Parathyroid adenoma (tissue), 2 donors: ENCODE measurements around the gene OR8B4.

Source experiments
- H2AFZ ChIP-seq: fragments of 300-600 bp; sonication (generic); one replicate; pipeline ENCODE4 v1.7.0; 2017; ENCODE audit warnings: antibody characterized with exemption, mild to moderate bottlenecking
- H3K27ac ChIP-seq: fragments of 300-600 bp; sonication (generic); one replicate; pipeline ENCODE4 v1.7.0; 2017
- H3K27me3 ChIP-seq: fragments of 300-600 bp; sonication (generic); one replicate; pipeline ENCODE4 v1.7.0; 2017; ENCODE audit warnings: low read length; ENCODE audit not compliant: control insufficient read depth, insufficient read depth
- H3K36me3 ChIP-seq: fragments of 300-600 bp; sonication (generic); one replicate; pipeline ENCODE4 v1.7.0; 2017; ENCODE audit warnings: low read length; ENCODE audit not compliant: control insufficient read depth, insufficient read depth
- H3K4me1 ChIP-seq: fragments of 300-600 bp; sonication (generic); one replicate; pipeline ENCODE4 v1.7.0; 2017; ENCODE audit warnings: control low read depth
- H3K4me2 ChIP-seq: fragments of 300-600 bp; sonication (generic); one replicate; pipeline ENCODE4 v1.7.0; 2017; ENCODE audit warnings: low read length
- H3K4me3 ChIP-seq: fragments of 300-600 bp; sonication (generic); one replicate; pipeline ENCODE4 v1.7.0; 2017; ENCODE audit warnings: low read depth, low read length
- H3K79me2 ChIP-seq: fragments of 300-600 bp; sonication (generic); one replicate; pipeline ENCODE4 v1.7.0; 2017; ENCODE audit warnings: control low read depth
- H3K9ac ChIP-seq: fragments of 300-600 bp; sonication (generic); one replicate; pipeline ENCODE4 v1.7.0; 2017; ENCODE audit warnings: mild to moderate bottlenecking
- H3K9me3 ChIP-seq: fragments of 300-600 bp; sonication (generic); one replicate; pipeline ENCODE4 v1.7.0; 2017; ENCODE audit warnings: low read length; ENCODE audit not compliant: control insufficient read depth
- CTCF ChIP-seq: fragments of 300-600 bp; sonication (generic); IDR thresholded peaks from one replicate; pipeline ENCODE4 v1.7.0; 2017; ENCODE audit warnings: antibody characterized with exemption, mild to moderate bottlenecking
- donor health status: primary hyperparathyroidism.

The OR8B4 gene

DNA sequence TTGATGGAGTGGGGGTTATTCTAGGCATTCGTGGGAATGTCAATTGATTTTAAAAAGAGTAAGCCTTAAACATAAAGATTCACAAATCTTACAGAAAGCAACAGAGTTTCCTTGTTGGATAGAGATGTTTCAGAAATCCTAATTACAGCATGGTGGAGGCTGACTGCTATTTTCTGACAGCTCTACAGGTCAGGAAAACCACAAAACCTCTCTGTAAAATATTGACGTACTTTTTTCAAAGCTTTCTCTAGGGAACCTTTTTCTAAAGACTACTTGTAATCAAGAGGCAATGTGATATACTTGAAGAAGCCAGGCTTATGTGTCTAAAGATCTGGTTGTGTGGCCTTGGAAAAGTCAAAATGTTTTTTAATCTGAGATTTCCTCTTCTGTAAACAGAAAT is 29.9 kb upstream of the OR8B4 start:
- Histone ChIP-seq H3K4me1 (no peaks in the 10 kb centered on the region), H3K9me3 (no peaks in the 10 kb centered on the region), H3K4me2 (no peak overlapping the region), H3K4me3 (no peak overlapping the region), H3K79me2 (no peaks in the 10 kb centered on the region), H3K27me3 (no peaks in the 10 kb centered on the region), H2AFZ (no peak overlapping the region), H3K36me3 (no peaks in the 10 kb centered on the region), H3K27ac (no peak overlapping the region), H3K9ac (no peak overlapping the region)
- no peak for TF ChIP-seq CTCF

- Histone ChIP-seq H3K9me3 (no peaks in the 10 kb centered on the region), H3K4me1 (no peaks in the 10 kb centered on the region), H3K27me3 (no peaks in the 10 kb centered on the region), H3K4me2 (no peak overlapping the region), H3K9ac (no peak overlapping the region), H2AFZ (no peak overlapping the region), H3K4me3 (no peak overlapping the region), H3K36me3 (no peaks in the 10 kb centered on the region), H3K27ac (no peak overlapping the region), H3K79me2 (no peaks in the 10 kb centered on the region)
- TF ChIP-seq CTCF: no peak
Measured at GRCh38 chr11:124446916-124447315, 22.2 kb upstream of the OR8B4 start.

- no peaks in the 10 kb centered on the region for H3K36me3 ChIP-seq
- H3K79me2 ChIP-seq: no peaks in the 10 kb centered on the region
- no peak for TF ChIP-seq CTCF
- H2AFZ ChIP-seq: no peak within 1 kb of the TSS
- H3K27me3 ChIP-seq: no peaks in the 10 kb centered on the region
- no peak within 1 kb of the TSS for H3K9ac ChIP-seq
- H3K9me3 ChIP-seq: no peaks in the 10 kb centered on the region
- no peak within 1 kb of the TSS for H3K4me2 ChIP-seq
- no peak within 1 kb of the TSS for H3K27ac ChIP-seq
- no peak within 1 kb of the TSS for H3K4me3 ChIP-seq
- no peaks in the 10 kb centered on the region for H3K4me1 ChIP-seq
Measured at GRCh38 chr11:124445646-124446150, 21.0 kb upstream of the OR8B4 start, which contains the start of gene OR8B8. TSS of gene OR8B8 (minus strand) at chr11:124445696. CDS start at chr11:124441085, 4,611 bp downstream.

DNA sequence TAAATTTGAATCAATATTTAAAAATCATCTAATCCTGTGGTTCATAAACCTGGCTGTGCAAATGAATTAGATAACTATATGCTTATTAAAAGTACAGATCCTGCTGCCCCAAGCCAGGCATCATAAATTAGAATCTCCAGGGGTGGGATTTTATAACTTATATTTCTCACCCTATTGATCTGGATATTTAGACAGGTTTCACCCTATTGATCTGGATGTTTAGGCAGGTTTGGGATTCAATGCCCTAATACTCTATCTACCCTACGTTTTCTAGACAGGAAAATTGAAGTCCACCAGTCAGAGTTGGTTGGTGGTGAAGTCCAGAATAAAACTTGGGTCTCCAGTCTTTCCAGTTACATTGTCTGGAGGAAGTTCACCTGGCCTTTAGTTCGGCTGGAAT is 18.2 kb upstream of the OR8B4 start:
- H3K4me2 ChIP-seq: no peak overlapping the region
- no peaks in the 10 kb centered on the region for H3K27me3 ChIP-seq
- H3K4me3 ChIP-seq: no peak overlapping the region
- no peaks in the 10 kb centered on the region for H3K4me1 ChIP-seq
- H3K27ac ChIP-seq: no peak overlapping the region
- TF ChIP-seq CTCF: no peak
- H3K79me2 ChIP-seq: no peaks in the 10 kb centered on the region
- H3K36me3 ChIP-seq: no peaks in the 10 kb centered on the region
- H3K9me3 ChIP-seq: no peaks in the 10 kb centered on the region
- H2AFZ ChIP-seq: no peak overlapping the region
- no peak overlapping the region for H3K9ac ChIP-seq

DNA sequence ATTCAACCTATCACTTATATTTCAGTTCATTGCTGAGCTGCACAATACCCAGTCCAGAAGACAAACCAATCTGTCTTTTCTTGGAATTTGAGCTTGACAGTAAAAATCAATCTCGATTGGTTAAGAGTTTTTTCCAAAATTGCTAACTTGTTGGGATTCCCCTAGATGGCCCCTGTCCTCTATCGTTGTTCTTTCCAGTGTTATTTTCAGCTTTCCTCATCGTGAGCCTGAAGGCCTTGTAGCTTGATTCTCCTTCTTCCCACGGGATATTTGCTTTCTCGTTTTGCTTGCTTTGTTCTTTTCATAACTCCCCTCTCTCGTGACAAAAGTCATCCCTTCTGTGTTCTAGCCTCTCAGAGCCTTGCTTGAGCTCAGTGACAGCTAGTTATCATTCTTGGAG is 17.8 kb upstream of the OR8B4 start:
- Histone ChIP-seq H3K79me2 (no peaks in the 10 kb centered on the region), H3K27me3 (no peaks in the 10 kb centered on the region), H3K36me3 (no peaks in the 10 kb centered on the region), H3K9me3 (no peaks in the 10 kb centered on the region), H3K9ac (no peak overlapping the region), H3K27ac (no peak overlapping the region), H3K4me1 (no peaks in the 10 kb centered on the region), H2AFZ (no peak overlapping the region), H3K4me2 (no peak overlapping the region), H3K4me3 (no peak overlapping the region)
- TF ChIP-seq CTCF: no peak
